Suprapubic skin (tissue), 4 donors: ENCODE measurements around the gene GAL3ST1.

Experiments
- CTCF ChIP-seq, 2 donors: fragments of 200-600 bp in 1 of 2; fragments of 450-650 bp in 1 of 2; sonication (generic) in 1 of 2; IDR thresholded peaks; one replicate each; pipeline ENCODE4 v1.5.1; 2016 to 2019; ENCODE audit warnings: antibody characterized with exemption in 2 of 2, mild to moderate bottlenecking in 1 of 2, moderate library complexity in 1 of 2
- EP300 ChIP-seq: sonication (generic); formaldehyde crosslinking; IDR thresholded peaks from one replicate; pipeline ENCODE4 v1.6.1; 2017; ENCODE audit warnings: antibody characterized with exemption
- POLR2A ChIP-seq, 2 donors: fragments of 450-650 bp; IDR thresholded peaks; one replicate each; pipeline ENCODE4 v1.6.1; 2017; ENCODE audit warnings: antibody characterized with exemption in 2 of 2, mild to moderate bottlenecking in 2 of 2, moderate library complexity in 2 of 2
- POLR2AphosphoS5 ChIP-seq, 3 donors: sonication (generic); formaldehyde crosslinking; IDR thresholded peaks; one replicate each; pipeline ENCODE4 v1.6.1; 2017; ENCODE audit warnings: antibody characterized with exemption in 3 of 3

- TF ChIP-seq CTCF (IDR thresholded peaks at IDR 0.05) (no peak), POLR2A (IDR thresholded peaks at IDR 0.05) (no peak), EP300 (no peak), POLR2AphosphoS5 (IDR thresholded peaks at IDR 0.05) (no peak)
Observed at GRCh38 chr22:30601464-30601863, 27.0 kb upstream of the GAL3ST1 start.
